MG63 (cell line): Measurements from ENCODE around the gene FGF5. TPM values are rescaled to one million over a fixed set of nuclear protein-coding genes. Genes with fewer than 3 reads are reported as not detected.

Experiments used
- DNase-seq: peaks from one replicate; pipeline ENCODE4 v3.0.0-alpha.2; 2020
- H3K27me3 ChIP-seq: fragments of 250-450 bp; sonication (Bioruptor Pico); 2 replicates; pipeline ENCODE4 v1.5.1; 2020; ENCODE audit warnings: mild to moderate bottlenecking, moderate library complexity
- H3K36me3 ChIP-seq: fragments of 250-450 bp; sonication (Bioruptor Pico); 2 replicates; pipeline ENCODE4 v1.5.1; 2020; ENCODE audit warnings: mild to moderate bottlenecking, moderate library complexity
- H3K4me3 ChIP-seq: fragments of 250-450 bp; sonication (Bioruptor Pico); 2 replicates; pipeline ENCODE4 v1.5.1; 2020; ENCODE audit warnings: mild to moderate bottlenecking, moderate library complexity
- H3K9me3 ChIP-seq: fragments of 250-450 bp; sonication (Bioruptor Pico); 2 replicates; pipeline ENCODE4 v1.5.1; 2020; ENCODE audit warnings: mild to moderate bottlenecking, moderate library complexity
- total RNA-seq: library from RNA; depleted of rRNA; stranded (reverse); fragments of >200 nt; shearing (Covaris generic); gene quantifications from 2 replicates; pipeline ENCODE4 v1.2.3, GENCODE V29; 2014; ENCODE audit warnings: low replicate concordance; rRNA removed

The FGF5 gene
- total RNA-seq, 1 experiment from 2014 or later = 20.8 TPM

- DNase-seq = no peak
- Histone ChIP-seq H3K4me3 (no peak overlapping the region), H3K27me3 (no peaks in the 10 kb centered on the region)
Observed at GRCh38 chr4:80340036-80340435, 73.6 kb downstream of the FGF5 start.

More at GRCh38 chr4:80340036-80340435, 73.6 kb downstream of the FGF5 start:
- Histone ChIP-seq H3K36me3 (no peaks in the 10 kb centered on the region), H3K9me3 (no peaks in the 10 kb centered on the region)

Other genes with a start within 250 kb of the FGF5 start
- gene ANTXR2, start 193.4 kb upstream of the FGF5 start, total RNA-seq = 4.7 and 5.6 TPM in 2 replicates
- gene PRDM8, start 69.2 kb upstream of the FGF5 start, total RNA-seq = 0.49 and 3.6 TPM in 2 replicates
- 0.76 TPM in 1 of 2 replicates, not detected in the other for gene CFAP299, start 69.1 kb downstream of the FGF5 start, total RNA-seq